ENCODE data around the gene RNF223.
A peak's percentile ranks its signal among the peaks of the same experiment; 100 is the strongest.

The RNF223 gene

DNA sequence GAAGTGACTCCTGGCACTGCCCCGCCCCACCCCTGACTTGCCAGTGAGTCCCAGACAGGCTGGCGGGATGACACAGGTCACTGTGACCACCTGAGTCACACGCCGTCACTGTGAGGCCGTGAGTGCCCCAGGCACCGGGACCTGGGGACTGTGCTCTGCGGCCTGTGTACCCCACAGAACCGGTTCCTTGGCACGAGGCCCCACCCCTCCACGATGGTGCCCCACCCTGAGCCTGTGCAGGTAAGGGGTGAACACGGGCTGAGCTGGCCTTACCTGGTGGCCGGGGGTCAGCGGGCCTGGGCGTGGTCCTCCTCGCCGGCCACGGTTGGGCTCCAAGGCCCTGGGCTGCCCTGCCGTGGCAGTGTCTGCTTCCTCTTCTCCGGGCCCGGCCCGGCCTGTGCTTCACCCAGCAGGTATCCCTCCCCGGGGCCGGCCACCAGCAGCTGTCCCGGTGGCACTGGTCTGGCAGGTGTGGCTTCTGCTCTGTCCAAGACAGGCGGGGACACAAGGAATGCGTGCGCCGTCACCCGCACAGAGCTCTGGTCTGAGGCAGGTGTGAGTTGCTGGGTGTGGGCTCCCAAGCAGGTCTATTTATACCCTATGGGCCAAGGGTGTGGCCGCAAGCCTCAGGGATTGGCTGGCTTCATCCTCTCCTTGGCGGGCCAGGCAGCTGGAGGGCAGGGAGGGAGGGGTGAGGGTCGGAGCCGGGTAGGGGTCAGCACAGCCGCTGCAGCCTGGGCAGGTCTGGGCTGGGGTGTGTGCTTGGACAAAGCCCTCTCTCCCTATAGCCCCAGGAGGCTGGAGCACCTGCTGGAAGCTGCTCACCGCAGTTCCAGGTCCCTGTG, at the start of gene RNF223:
Gene RNF223 (minus strand): TSS at position 564 of the 845 bp plus-strand sequence. CDS start 1,740 bp downstream, outside the sequence.
- DNase-seq: no peak

DNA sequence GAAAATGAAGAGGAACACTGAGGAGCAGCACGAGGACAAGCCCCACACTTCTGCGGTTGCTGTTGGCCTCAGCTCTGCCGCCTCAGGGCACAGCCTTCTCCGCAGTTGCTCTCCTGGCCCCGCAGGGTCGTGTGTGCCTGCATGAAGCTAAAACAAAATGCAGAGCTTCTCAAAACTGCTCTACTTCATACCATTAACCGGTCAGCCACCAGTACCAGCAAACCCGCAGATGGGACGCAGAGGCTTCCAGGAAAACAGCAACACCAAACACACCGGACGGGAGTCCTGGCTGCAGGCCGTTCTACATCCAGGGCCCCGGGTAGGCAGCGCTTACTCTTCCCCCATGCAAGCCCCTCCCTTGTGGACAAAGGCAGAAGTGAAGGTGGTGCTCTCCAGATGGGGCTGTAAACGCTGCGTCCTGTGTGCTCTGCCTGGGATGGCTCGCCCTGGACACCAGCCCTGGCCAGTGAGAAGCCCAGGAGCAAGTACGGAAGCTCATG, 48.9 kb upstream of the RNF223 start:
- DNase-seq: no peak

DNA sequence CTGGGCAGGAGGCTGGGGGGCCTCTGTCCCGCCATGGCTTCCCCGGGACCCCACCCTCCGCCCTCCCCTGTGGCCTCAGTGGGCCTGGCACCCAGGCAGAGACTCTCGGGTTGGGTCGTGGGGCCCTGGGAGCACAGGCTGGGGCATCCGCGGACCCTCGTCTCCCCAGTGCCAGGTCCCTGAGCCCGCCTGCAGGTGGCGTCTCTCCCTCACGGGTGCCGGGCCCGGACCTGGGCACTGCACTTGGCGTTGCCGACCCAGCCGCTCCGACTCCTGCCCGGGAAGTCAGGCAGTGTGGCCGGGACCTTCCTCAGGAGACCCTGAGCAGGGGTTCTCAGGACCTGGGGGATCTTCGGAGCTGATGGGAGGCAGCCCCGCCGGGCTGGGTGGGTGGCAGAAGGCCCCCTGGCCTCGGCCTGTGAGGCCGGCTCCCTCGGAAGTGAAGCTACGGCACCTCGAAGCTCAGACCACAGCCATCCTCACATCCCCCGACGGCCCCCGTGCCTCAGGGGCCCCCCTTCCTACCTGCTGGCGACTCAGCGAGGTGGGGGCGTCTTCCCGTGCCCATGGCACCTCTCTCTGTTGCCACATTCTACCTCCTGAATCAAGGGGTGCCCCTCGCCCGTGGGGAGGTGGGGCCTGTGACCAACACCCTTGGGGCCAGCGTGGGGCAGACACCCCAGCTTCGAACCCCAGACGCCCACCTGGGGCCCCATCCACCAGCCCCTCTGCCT, 48.1 kb upstream of the RNF223 start:
- peak; percentile 81 for DNase-seq

DNA sequence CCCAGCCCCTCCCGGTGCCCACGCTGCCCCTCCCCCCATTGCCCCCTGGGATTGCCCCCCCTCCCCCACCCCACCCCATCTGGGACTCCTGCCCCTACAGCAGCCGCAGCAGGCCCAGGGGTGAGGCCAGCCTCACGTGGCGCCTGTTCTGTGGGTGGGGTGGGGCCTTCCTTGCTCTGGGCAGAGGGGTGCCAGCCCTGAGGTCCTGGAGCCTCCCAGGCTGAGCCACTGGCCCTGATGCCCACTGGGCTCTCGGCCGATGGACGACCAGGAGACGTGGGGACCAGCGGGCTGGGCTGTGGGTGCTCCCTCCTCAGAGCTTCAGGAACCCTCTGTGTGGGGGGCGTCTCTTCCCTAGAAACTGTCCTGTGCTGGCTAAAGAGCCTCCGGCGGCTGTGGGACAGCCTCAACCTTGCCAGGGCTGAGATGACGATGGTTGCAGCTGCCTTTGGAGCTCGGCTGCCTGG, 47.5 kb upstream of the RNF223 start:
- no peak for DNase-seq

DNA sequence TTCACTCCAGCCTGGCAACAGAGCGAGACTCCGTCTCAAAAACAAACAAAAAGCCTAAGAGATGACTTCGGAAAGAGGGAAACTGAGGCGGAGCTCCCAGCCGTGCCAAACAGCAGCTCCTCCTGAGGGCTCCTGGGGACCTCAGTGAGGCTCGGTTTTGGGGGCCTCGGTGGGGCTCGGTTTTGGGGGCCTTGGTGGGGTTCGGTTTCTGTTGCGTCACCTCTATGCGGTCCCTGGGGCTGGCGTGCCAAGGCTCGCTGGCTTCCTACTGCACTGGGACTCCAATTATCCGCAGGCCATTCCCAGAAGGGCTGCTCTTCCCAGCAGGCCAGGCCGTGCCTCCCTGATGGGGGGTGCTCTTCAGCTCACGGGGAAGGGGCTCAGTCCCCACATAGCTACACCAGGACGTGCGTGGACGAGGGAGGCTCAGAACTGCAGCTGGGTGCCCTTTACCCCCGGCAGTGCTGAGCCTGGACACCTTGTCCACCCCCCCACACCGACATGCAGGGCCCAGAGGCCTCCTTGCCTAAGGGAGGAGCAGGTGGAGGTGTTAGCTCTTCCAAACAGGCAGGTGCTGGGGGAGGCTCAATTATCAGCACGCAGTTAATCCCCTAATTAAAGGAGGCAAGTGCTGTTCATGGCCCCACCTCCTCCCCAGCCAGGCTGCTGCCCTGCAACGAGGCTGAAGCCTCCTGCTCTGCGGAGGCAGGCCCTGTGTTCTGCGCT, 46.9 kb upstream of the RNF223 start:
- DNase-seq: no peak

DNA sequence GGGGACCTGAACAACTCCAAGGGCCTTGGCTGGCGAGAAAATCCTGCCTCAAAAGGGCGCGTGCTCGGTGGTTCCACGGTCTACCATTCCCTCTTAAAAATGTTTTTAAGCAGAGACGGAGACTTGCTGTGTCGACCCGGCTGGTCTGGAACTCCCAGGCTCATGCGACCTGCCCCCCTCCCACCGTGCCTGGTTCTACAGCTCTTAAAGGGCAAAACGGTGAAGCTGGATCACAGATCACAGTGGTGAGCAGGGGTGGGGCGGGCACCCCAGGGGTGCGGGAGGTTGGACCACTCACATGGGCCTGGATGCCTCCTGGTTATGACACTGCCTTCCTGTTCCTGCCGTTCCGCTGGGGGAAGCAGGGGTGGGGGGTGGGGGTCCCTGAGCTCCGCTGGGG, 46.0 kb upstream of the RNF223 start:
- no peak for DNase-seq

DNA sequence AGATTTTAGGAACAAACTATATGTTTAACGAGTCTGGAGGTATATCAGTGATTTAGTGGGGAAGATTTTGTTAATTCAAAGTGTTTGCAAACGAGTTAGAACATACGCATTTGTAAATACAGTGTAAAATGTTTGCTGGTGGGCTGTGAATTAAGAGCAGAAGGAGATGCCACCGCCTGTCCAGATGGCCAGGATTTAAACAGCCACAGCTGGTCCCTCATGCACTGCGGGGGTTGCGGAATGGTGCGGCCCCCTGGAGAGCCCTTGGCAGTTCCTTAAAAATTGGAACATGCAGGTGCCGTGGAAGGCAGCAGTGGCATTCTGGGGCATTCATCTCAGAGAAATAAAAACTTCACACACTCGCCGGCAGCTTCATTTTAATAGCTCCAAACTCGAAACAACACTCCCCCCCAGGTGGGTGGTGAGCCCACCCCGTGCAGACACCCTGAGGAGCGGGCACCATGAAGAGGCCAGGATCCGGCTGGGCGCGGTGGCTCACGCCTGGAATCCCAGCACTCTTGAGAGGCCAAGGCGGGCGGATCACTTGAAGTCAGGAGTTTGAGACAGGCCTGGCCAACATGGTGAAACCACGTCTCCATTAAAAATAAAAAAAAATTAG, 45.3 kb upstream of the RNF223 start:
- no peak for DNase-seq

DNA sequence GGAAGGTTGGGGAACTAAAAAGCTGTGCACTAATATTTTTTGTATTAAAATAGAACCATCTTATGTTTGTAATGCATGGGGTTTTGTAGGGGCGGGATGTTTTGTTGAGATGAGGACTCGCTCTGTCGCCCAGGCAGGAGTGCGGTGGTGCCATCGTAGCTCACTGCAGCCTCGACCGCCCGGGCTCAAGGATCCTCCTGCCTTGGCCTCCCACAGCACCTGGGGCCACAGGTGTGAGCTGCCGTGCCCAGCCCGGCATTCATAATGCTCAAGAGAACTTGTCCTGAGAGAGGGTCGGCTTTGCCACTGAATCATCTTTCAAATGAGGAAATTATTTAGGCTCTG, 44.7 kb upstream of the RNF223 start:
- no peak for DNase-seq

DNA sequence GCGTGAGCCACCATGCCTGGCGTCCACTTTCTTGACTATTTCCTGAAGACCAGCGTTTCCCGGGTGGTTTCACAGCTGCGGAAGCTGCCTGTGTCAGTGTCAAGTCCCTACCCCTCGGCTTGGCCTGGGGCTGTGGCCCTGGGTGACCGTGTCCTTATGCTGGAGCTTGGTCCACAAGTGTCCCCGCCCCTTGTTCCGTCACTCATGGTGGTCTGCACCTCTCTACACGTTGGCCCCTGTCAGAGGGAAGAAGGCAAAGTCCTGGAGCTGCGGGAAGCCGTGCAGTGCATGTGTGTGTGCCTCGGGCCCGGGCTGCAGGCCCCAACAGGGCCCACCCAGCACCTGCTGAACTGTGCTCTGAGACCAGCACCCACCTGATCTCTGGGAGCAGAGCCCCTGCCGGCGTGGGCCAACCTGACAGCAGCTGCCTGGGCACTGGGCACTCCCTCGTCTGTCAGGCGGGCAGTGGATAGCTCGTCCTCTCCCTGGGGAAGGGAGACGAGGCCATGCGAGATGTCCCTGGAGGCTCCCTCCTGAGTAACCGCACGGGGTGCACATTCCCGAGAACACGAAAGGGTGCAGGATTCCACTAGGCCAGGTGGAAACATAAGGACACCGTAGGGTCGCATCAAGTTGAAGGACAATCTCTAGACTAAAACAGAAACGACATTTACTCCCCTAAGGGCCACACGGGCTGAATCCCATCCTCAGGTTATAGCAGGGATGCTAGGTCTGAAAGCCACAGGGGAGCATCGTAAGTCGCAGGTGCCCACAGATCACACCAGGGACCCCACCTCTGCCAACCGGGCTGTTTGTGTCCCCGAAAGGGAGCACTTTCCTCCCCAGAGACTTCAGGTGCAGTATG, 44.1 kb upstream of the RNF223 start:
- DNase-seq: no peak

DNA sequence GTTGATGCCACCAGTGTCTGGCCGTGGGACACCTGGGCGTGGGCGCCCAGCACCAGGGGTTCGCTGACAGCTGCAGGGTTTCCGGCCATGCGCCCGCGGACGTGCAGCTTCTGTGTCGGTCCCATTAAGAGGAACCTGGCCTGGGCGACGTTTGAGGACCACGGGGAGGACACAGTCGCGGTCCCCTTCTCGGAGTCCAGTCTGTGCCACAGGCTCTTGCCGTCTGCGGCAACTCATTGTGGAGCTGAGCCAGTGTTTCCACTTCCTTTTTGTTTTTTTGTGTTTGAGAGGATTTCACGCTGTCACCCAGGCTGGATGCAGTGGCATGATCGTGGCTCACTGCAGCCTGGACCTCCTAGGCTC, 43.3 kb upstream of the RNF223 start:
- DNase-seq: no peak

DNA sequence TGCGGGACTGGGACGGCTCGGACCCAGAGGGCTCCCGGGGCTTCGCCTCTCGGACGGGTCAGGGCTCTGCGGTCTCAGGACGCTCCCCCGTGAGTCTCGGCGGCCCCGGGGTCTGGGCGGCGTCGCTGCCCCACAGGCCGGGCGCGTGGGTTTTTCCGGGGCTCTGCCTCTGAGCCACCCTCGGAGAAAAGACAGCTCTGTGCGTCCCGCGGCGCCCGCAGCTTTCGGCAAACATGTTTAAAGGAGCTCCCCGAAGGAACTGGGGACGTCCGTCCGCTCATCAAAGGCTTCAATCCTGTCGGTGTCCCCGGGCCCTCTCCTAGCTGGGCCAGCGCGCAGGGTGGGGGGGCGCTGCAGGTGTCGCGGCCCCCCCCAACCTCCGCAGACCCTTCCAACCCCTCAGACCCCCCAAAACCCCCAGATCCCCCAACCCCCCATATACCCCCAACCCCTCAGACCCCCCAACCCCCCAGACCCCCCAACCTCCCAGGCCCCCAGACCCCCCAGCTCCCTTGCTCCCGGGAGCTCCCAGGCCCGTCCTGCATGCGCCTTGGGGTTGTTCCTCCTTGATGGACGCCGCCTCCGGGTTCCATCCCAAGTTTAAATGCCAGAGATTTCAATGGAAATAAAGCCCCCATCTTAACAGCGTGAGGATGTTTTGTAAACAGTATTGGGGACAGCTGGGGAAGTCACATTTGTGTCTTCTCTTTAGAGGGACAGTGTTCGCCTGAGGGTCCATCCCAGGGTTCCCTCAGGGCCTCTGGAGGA, 42.8 kb upstream of the RNF223 start:
- DNase-seq: no peak

DNA sequence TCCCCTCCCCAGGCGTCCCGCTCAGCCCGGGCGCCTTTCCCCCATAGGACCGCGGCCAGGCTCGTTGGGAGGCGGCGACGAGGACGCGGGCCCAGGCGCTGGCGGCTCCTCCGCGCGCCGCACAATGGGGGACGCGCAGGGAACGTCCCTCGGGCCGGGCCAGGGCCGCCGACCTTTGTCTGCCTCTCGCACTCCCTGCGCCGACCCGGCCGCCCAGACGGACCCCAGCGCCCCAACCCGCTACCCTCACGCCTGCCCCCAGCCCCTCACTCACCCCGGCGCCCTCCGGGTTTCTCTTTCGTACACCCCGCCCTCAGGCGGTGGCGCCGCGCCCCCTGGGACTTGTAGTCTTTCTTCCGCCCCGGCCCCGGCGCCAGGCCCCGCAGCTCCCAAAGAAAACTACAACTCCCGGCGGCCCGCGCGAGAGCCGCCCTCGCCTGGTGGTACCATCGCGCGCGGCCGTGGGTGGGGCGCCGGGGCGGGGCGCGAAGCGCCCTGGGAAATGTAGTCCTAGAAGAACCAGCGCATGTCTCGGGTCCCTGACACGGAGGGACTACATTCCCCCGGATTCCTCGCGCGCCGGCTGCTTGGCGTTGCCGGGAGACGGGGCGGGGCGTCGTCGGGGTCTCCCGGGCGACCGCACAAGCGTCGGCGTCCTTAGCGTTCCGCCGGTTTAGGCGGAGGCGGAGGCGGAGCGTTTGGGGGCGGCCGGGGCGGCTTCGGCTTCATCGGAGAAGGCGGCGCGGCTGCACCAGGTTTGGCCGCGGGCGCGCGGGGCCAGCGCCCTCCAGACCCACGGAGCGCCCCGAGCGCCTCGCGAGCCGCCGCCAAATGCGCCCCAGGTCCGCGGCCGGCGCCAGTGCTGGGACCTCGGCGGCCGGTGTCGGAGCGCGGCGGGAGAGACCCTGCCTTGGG, 41.9 kb upstream of the RNF223 start, which contains the start of gene C1orf159:
Gene C1orf159 (minus strand): TSS at position 304 of the 915 bp plus-strand sequence. CDS start 24,546 bp downstream, outside the sequence.
- DNase-seq: peak; percentile 98 to 99

DNA sequence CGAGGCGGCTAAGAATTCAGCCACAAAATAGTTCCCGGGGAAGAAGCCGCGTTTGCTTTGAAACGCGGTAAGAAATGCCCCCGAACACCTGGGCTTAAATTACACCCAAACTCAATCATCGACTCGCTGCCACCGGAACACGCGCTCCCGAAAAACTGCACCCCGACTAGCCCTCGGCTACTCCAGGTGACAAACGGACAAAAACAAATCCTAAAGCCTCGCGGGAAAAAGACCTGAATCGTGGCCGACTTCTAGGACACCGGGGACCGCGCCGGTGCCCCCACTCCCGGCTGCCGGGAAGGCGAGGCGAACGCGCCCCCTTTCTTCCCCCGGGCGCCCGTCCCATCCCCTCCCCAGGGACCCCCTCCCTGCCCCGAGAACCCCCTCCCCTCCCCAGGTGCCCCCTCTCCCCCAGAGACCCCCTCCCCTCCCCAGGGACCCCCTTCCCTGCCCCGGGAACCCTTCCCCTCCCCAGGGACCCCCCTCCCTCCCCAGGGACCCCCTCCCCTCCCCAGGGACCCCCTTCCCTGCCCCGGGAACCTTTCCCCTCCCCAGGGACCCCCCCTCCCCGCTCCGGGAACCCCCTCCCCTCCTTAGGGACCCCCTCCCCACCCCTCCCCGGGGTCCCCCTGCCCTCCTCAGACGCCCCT, 41.2 kb upstream of the RNF223 start:
- no peak for DNase-seq

DNA sequence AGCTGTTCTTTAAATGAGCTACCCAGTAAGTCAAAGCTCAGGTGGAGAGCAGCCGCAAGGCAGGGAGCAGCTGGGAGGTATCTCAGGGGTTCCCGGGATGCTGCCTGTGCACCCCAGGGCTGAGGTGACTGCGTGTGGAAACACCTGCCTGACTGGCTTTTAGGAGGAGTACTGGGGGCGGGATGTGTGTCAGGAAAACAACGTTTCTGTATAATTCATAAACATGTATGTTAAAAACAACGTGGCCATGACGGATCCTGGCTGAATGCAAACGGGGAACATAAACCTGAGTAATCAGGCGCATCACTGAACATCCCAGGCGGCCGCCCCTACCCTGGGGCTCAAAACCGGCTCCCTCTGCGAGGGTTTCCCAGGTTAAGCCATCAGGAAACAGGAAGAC, 40.3 kb upstream of the RNF223 start:
- no peak for DNase-seq

DNA sequence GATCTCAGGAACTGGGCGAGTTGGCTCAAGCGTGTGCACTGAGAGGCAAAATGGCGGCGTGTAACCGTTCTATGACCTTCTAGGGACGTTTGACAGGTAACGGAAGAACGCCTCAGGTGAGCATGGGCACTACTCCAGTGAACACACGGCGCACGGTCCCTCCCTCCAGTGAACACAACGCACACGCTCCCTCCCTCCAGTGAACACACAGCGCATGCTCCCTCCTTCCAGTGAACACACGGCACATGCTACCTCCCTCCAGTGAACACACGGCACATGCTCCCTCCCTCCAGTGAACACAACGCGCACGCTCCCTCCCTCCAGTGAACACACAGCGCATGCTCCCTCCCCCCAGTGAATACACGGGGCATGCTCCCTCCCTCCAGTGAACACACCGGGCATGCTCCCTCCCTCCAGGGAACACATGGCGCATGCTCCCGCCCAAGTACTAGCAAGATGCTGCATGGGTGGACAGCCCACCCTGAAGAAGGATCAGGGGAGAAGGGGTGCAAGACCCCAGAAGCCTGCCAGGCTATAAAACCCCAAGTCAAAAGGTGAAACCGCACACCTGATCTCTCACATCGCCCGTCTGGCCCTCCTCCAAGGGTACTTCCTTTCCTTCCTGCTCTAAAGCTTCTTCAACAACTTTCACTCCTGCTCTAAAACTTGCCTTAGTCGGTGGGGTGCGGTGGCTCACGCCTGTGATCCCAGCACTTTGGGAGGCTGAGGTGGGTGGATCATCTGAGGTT, 38.3 kb upstream of the RNF223 start:
- no peak for DNase-seq

DNA sequence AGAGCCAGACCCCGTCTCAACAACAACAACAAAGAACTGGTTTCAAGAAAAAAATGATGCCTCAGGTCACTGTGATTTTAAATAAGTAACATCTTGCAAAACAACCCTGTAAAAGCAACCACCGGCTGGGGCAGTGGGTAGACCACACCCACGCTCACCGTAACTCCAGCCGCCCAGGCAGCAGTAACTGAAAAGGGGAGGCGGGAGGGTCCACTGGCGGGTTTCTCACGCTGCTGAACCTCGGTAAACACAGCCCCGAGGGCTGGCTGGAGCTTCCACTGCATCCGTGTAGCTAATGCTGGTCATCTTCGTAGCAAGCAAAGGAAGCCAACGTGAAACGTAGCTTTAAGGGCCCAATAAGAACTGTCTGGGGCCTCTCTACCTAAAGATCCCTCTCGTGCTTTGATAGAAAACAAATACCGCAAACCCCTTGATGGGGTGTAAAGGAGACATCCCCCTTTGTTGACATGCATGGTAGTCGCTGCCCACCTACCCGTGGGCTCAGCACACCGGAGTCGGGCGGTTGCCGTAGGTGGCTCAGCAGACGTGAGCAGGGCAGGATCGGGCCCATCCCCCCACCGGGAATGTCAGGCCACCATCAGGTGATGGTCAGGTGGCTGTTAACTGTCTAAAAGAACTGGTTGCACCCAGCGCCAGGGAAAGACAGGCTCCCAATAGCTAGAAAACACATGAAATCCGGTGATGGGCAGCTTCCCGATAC, 37.6 kb upstream of the RNF223 start:
- DNase-seq: no peak

DNA sequence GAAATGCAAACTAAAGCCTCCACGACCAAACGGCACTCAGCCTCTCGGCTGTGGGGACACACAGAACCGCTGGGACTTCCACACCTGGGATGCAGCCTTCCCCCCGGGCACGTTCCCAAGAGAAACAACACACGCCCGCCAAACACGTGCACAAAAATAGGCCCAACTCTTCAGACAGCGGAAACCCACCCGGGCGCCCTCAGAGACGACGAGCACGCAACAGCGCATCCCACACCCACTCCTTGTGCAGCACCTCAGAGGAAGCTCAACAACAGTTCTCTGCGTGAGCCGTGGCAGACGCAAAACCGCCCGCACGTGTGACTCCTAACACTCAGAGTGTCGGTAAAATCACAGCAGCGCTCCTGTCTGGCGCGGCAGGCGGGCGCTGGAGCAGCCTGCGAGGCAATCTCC, 36.5 kb upstream of the RNF223 start:
- DNase-seq: no peak

DNA sequence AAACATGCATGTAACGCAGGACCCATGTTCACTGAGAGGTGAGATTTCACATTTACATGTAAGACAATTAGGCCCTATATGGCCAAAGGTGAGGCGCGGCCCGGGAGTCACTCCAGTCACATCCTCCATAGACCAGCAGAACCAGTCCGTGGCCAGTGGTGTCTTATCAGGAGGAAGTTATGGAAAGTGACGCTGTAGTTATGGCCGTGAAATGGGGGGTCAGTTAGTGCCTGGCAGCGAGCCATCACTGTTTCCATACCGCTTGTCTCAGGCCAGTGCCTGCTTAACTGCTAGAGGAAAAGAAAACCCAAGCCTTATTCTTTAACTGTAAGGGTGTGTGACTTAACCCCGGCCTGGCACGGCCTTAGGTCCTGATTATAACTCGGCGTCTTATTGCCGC, 35.6 kb upstream of the RNF223 start:
- no peak for DNase-seq
